ENCODE results near the gene ENGASE.

Gene ENGASE

DNA sequence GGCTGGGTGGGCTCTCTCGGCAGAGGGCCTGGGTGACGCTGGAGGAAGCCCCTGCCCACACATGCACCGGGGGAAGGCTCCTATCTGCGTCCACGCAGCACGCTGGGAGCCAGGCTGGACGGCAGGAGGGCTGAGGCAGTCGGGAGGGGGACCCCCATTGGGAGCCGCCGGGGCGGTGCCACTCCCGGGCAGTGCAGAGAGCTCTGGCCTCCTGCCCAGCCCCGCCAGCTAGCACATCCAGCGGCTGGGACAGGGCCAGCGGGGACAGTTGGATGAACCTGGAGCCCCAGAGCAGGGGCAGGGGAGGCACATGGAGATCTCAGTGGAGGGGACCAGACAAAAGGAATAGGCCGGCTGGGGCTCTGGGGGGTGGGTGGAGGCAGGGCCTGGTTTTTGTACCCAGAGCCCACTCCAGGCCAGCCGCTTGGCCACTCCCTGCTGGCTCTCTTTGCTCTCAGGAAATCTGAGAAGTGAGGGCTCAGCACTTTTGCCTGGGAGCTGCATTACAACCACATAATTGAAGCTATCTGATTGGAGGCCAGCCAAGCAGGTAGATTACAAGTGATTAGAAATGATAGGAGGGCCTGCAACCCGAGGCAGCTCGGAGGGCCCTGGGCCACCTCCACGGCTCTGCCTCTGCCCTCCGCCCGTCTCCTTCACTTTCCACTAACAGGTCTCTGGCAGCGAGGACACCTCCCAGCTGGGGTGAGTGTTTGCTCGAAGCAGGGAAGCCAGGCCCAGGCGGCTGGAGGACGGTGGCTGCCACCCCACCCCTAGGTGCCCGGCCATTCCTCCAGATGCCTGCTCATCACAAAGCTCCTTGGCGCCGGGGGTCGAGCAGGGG, 40.1 kb downstream of the ENGASE start:
- DNase-seq (ENCODE audit: low read depth in 2 of 2) = no peak

GRCh38 chr17:79115487-79115886, 40.9 kb downstream of the ENGASE start:
- no peak for DNase-seq (ENCODE audit: low read depth in 2 of 2)

GRCh38 chr17:79116575-79117368, 42.1 kb downstream of the ENGASE start:
- DNase-seq (ENCODE audit: low read depth in 2 of 2) = no peak

DNA sequence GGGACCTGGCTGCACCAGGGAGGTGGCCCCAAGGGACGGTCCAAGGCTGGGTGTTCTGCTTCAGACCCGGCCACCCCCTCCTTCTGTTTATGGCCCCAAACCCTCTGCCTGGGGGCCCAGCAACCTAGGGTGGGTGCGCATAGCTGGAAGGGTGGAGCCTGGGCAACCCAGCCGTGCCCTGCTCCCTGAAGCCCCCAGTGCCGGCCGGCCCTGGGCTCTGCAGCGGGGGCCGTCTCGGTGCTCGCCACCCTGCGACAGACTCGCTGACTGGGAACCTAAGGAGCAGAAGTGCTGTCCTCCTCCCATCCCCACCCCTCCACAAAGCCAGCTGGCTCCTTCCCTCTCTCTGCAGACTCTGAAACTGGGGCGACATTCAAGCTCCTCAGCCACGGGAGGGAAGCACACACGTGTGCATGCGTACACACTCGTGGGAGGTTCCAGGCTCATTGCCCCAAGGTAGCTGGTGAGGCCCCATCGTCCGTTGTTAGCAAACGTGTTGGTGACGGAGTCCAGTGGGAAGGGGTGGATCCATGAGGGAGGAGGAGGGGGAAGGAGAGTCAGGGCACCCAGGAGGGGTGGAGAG, 43.4 kb downstream of the ENGASE start:
- DNase-seq (ENCODE audit: low read depth in 2 of 2) = no peak

DNA sequence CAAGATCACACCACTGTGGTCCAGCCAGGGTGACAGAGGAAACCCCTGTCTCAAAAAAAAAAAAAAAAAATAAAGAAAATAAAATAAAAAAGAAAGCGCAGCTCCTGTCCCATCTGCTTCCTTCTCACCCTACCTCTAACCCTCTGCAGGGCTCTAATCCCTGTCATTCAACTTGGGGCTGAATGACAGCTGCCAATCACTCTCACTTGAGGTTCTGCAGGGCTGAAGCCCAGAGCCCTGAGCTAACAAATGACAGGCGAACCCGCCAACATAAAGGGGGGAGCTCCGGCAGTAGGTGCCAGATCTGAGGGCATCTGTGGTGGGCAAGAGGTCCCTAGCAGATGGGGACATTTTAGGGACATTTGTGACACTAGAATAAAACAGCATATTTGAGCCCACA, 44.3 kb downstream of the ENGASE start:
- no peak for DNase-seq (ENCODE audit: low read depth in 2 of 2)

DNA sequence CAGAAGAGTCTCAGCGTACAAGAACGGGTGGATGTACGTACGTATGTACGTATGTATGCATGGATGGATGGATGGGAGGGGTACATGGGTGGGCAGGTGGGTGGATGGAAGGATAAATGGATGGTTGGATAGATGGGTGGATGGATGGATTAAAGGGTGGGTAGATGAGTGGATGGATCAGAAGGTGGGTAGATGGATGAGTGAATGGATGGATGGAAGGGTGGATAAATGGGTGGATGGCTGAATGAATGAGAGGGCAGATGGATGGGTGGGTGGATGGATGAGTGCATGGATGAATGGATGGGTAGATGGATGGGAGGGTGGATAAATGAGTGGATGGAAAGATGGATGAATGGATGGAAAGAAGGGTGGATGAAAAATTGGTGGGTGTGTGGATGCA, 45.6 kb downstream of the ENGASE start:
- no peak for DNase-seq (ENCODE audit: low read depth in 2 of 2)

- no peak for DNase-seq (ENCODE audit: low read depth in 2 of 2)
Measured at GRCh38 chr17:79123988-79124387, 49.4 kb downstream of the ENGASE start.

- DNase-seq (ENCODE audit: low read depth in 2 of 2) = no peak
Measured at GRCh38 chr17:79124513-79125209, 50.0 kb downstream of the ENGASE start.

DNA sequence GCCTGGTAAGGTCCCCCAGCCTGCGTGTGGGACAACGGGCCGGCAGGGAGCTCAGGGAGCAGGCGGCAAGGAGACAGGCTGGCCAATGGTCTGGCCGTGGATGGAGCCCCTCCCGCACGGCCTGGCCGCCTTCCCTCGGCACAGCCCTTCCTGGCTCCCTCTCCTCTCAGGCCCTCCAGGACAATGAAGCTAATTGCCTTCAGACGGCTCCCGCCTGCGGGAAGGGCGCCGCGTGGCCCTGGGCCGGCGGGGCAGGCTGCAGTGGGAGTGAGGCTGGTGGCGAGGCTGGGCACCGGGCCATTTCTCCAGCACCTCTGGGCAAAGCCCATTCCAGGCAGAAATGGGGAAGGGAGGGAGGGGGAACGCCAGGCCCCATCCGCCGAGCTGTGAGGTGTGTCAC, 50.9 kb downstream of the ENGASE start:
- DNase-seq (ENCODE audit: low read depth in 2 of 2) = no peak

DNA sequence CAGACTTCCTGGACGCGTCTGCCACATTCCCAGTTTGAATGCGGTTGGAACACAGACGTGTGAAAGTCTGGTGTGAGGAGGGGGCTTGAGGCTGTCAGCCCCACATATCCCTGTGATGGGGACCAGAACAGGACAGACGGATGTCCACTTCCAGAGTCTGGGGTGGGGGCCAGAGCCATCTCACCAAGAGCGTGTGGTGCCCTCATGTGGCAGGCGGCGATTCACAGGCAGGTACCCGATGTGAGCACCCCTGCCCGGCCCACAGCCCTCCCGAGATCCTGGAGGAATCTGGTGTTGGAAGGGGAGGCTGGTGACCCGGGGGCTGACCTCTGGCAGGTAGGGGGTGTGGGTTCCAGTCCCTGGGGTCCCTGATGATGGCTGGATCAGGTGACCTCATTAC, 51.5 kb downstream of the ENGASE start:
- DNase-seq (ENCODE audit: low read depth in 2 of 2) = no peak

GRCh38 chr17:79127534-79128135, 53.0 kb downstream of the ENGASE start:
- no peak for DNase-seq (ENCODE audit: low read depth in 2 of 2)

- DNase-seq (ENCODE audit: low read depth in 2 of 2) = no peak
Measured at GRCh38 chr17:79129523-79129922, 54.9 kb downstream of the ENGASE start.

DNA sequence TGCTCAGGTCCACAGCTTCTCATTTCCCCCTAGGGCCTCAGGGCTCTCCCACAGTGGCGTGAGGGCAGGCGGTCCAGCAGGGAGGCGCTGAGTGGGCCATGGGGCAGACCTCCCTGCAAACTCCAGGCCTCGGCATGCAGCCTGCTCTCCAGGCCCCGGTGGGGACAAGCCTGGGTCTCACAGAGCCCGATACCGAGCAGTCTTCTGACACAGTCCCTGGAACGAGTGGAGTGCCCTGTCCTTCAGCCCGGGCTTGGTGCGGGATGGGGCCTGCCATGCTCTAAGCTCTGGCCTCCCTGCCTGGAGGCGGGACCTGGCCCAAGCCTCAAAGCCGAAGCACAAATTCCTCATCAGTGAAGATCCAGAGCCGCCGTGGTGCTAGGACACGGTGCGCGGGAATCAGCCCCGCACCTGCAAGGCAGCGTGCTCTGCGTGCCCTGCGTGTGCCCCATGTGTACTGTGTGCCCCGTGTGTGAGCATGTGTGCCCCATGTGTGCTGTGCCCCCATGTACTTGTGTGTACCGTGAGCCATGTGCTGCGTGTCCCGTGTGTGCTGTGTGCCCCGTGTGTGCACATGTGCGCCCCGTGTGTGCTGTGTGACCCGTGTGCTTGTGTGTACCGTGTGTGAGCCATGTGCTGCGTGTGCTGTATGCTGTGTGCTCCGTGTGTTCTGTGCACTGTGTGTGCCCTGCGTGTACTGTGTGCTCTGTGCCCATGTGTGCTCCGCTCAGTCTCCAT, 56.1 kb downstream of the ENGASE start:
- no peak for DNase-seq (ENCODE audit: low read depth in 2 of 2)

- DNase-seq (ENCODE audit: low read depth in 2 of 2) = no peak
Measured at GRCh38 chr17:79131274-79131635, 56.6 kb downstream of the ENGASE start.

GRCh38 chr17:79131701-79132100, 57.1 kb downstream of the ENGASE start:
- DNase-seq (ENCODE audit: low read depth in 2 of 2) = no peak

DNA sequence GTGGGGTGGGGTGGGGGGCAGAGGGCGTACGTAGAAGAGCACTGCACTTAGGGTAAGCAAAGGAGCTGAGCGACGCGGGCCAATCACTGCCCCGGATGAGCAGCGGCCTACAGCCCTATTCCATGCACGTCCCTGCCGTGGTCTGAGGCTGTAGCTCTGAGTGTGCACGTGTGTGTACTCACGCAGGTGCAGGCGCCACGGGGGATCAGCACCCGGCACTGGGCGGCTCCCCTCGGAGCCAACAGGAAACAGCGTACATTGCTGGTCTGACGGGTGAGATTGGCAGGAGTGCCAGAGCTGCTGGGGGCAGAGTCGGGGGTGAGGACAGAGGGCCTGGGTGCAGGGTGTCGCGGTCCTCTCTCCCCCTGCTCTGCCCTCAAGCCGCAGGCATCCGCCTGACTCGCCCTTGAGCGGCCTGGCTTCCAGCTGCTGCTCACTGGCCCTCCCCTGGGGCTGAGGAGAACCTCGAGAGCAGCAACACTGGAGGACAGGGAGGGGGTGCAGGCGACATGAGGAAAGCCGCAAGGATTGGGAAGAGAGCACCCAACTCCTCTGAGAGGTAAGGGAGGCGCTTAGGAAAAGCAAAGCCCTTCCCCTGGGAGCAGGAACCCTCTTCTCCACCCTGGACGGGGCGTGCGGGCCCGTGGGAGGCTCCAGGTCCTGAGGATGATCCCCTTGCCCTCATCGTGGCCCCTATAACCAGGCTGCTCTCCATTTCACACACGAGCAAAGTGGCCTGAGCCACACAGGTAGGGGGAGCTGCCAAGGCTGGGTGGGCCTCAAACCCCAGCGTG, 57.8 kb downstream of the ENGASE start:
- no peak for DNase-seq (ENCODE audit: low read depth in 2 of 2)

DNA sequence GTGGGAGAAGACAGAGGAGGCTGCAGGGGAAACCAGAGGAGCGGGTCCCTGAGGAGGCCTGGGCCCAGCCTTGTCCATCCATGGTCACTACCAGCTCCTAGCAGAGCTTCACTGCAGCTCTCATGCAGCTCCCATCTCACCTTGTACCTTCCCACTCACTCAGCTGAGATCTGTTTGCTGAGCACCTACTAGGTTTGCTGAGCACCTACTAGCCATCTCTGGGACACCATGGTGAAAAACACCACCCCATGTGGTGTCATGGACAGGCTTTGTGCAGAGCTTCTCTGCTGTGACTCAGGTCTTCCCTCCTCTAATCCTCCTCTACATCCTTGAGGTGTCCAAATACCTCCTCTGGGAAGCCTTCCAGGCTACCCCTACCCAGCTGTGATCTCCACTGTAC, 58.6 kb downstream of the ENGASE start:
- DNase-seq (ENCODE audit: low read depth in 2 of 2) = no peak

DNA sequence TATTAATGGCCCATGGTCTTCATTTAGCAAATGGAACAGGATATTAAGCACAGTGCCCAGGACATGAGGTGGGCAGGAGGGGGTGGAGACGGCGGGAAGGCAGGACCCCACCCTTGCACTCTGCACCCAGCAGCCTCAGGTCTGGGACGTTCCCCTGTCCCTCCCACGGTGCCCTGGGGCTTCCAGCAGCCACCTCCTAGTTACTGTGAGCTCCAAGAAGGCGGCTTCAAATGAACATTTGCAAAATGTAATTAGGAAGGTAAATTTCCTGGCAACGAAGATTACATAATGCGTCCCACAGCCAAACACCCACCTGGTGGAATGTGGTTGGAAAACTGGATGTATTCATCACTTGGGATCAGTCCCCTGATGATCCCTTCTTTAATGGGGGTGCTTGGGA, 59.4 kb downstream of the ENGASE start:
- no peak for DNase-seq (ENCODE audit: low read depth in 2 of 2)

DNA sequence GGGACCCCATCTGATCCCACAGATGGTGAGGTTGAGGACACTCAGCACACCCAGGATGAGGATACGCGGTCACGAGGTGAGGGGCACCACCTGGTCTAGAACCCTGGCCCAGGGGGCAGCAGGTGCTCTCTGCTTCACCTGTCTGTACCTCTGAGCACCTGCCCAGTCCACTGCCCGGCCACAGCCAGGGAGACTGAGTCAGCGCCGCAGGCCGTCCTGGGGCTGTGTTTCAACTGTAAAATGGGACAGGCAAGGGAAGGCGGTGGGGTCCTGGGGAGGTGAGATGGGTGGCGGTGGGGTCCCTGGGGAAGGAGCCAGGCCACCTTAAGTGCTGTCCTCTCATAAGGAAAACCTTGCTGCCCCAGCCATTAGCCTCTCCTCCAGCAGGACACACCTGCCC, 60.4 kb downstream of the ENGASE start:
- DNase-seq (ENCODE audit: low read depth in 2 of 2) = no peak
